MCF 10A (cell line): ENCODE measurements around the gene EXD3. TPM values are rescaled to one million over a fixed set of nuclear protein-coding genes. Genes with fewer than 3 reads are reported as not detected.
"Not testable (repeated sequence)": the region's sequence is repeated elsewhere in the genome, so short reads cannot be mapped to it uniquely, and the experiment has no call there.

ENCODE experiments used
- BruUV-seq: library from RNA; stranded (reverse); fragments of 400-500 nt; replicated peaks from 2 replicates; lab custom pipeline; 2021; lab: Mats Ljungman, UMichigan
- CTCF ChIA-PET: fragments of 300-600 bp; sonication (Branson Sonifier 250); formaldehyde crosslinking; extraction: SDS; loops from one replicate; lab custom pipeline; 2021; ENCODE audit warnings: antibody characterized with exemption, inconsistent platforms; lab: Yijun Ruan, JAX
- POLR2A ChIA-PET: fragments of 300-600, 350-650 bp; sonication (Branson Sonifier 250); formaldehyde crosslinking; extraction: SDS; loops from one replicate; lab custom pipeline; 2020; ENCODE audit warnings: antibody characterized with exemption, inconsistent platforms; lab: Yijun Ruan, JAX
- DNase-seq: peaks from one replicate; pipeline ENCODE4 v3.0.0-alpha.2; 2018; ENCODE audit not compliant: unreplicated experiment
- H3K27ac Mint-ChIP-seq: one replicate; pipeline ENCODE4 v1.8.0; 2022; ENCODE audit warnings: mild to moderate bottlenecking, low read depth, mixed read lengths; ENCODE audit not compliant: unreplicated experiment
- H3K27me3 Mint-ChIP-seq: one replicate; pipeline ENCODE4 v1.8.0; 2022; ENCODE audit warnings: mixed read lengths; ENCODE audit not compliant: insufficient read depth, unreplicated experiment
- H3K36me3 Mint-ChIP-seq: one replicate; pipeline ENCODE4 v1.8.0; 2022; ENCODE audit warnings: mild to moderate bottlenecking, moderate library complexity, mixed read lengths; ENCODE audit not compliant: insufficient read depth, unreplicated experiment
- H3K4me1 Mint-ChIP-seq: one replicate; pipeline ENCODE4 v1.8.0; 2022; ENCODE audit warnings: mixed read lengths; ENCODE audit not compliant: insufficient read depth, unreplicated experiment
- H3K4me3 Mint-ChIP-seq: one replicate; pipeline ENCODE4 v1.8.0; 2022; ENCODE audit warnings: mild to moderate bottlenecking, moderate library complexity, mixed read lengths; ENCODE audit not compliant: unreplicated experiment
- H3K9me3 Mint-ChIP-seq: one replicate; pipeline ENCODE4 v1.8.0; 2022; ENCODE audit warnings: mixed read lengths; ENCODE audit not compliant: unreplicated experiment
- CTCF ChIP-seq: fragments of 200-600 bp; IDR thresholded peaks from one replicate; pipeline ENCODE4 v1.8.0; 2022; ENCODE audit warnings: antibody characterized with exemption, mild to moderate bottlenecking; ENCODE audit not compliant: unreplicated experiment
- intact Hi-C: fragments of 100-400 bp; cut with micrococcal nuclease; formaldehyde crosslinking; loops from 2 replicates; pipeline ENCODE4 v1.14.1; 2022
- microRNA-seq: library from miRNA; unstranded; fragments of <30 nt; microRNA quantifications from one replicate; pipeline ENCODE4 v1.2.0, GENCODE V29; 2022
- total RNA-seq: library from RNA; stranded (reverse); gene quantifications from 2 replicates; pipeline ENCODE4 v1.2.3, GENCODE V29; 2022

Gene EXD3
- total RNA-seq, 1 experiment from 2014 or later, result 17.1 TPM

GRCh38 chr9:137262909-137263285 is 160.1 kb downstream of the EXD3 start:
- Mint-ChIP-seq H3K4me3 (no peak overlapping the region), H3K9me3 (no peaks in the 10 kb centered on the region), H3K27ac (no peak overlapping the region), H3K36me3 (peaks cover 55% of the 10 kb centered on the region), H3K4me1 (peaks cover 5% of the 10 kb centered on the region), H3K27me3 (no peaks in the 10 kb centered on the region)
- BruUV-seq, result no TSS peak
- DNase-seq, result no peak
- no peak for TF ChIP-seq CTCF
- CTCF ChIA-PET, result interaction anchor here (0.6 to 1.1 kb wide), 2 partner anchors 12 to 91 kb away, joined by 3 read pairs; no protein-coding TSS in a partner anchor
- intact Hi-C loops, result no loop called here
- POLR2A ChIA-PET, result interaction anchor here (0.5 kb wide), 1 partner anchor 9 kb away, joined by 3 read pairs; no protein-coding TSS in a partner anchor

- BruUV-seq, H3K27ac Mint-ChIP-seq, H3K4me3 Mint-ChIP-seq, H3K27me3 Mint-ChIP-seq, intact Hi-C loops, H3K4me1 Mint-ChIP-seq, H3K9me3 Mint-ChIP-seq: not testable (repeated sequence)
- TF ChIP-seq CTCF, result peak; percentile 31
- peaks cover 60% of the 10 kb centered on the region for H3K36me3 Mint-ChIP-seq
- ChIA-PET POLR2A (interaction anchor here (0.6 to 1.9 kb wide), 2 partner anchors 22 to 45 kb away, joined by 3 to 9 read pairs; partner anchors contain the start of gene TUBB4B), CTCF (interaction anchor here (0.6 to 1.1 kb wide), 3 partner anchors 12 to 47 kb away, joined by 3 to 4 read pairs (median 3); no protein-coding TSS in a partner anchor)
- peak; percentile 36 for DNase-seq
Observed at GRCh38 chr9:137262173-137262908, 160.6 kb downstream of the EXD3 start.

Small RNAs within 50 kb of the gene (microRNA-seq; reads per million reads assigned to microRNA genes)
- 3.7 reads per million, percentile 28 among the genes with 10 or more reads in this experiment for gene MIR7114

Other genes starting within 250 kb of the EXD3 start
- 42.1 and 43.6 TPM in 2 replicates for gene ANAPC2, start 234.6 kb downstream of the EXD3 start, total RNA-seq
- 81.4 and 82.6 TPM in 2 replicates for gene SSNA1, start 234.5 kb downstream of the EXD3 start, total RNA-seq
- gene TPRN, start 222.4 kb downstream of the EXD3 start, total RNA-seq, result 12.6 and 13.4 TPM in 2 replicates
- gene TMEM203, start 217.5 kb downstream of the EXD3 start, total RNA-seq, result 31.4 and 35.6 TPM in 2 replicates
- gene NDOR1, start 217.5 kb downstream of the EXD3 start, total RNA-seq, result 16.6 and 18.0 TPM in 2 replicates
- 2.5 and 3.1 TPM in 2 replicates for gene RNF208, start 200.9 kb downstream of the EXD3 start, total RNA-seq
- gene CYSRT1, start 198.0 kb downstream of the EXD3 start, total RNA-seq, result 1.4 and 1.8 TPM in 2 replicates
- gene RNF224, start 195.7 kb downstream of the EXD3 start, total RNA-seq, result 0.16 and 0.44 TPM in 2 replicates
- not detected in 2 replicates for gene SLC34A3, start 192.3 kb downstream of the EXD3 start, total RNA-seq
- 171 and 180 TPM in 2 replicates for gene TUBB4B, start 181.9 kb downstream of the EXD3 start, total RNA-seq
- not detected in 2 replicates for gene STPG3, start 171.9 kb downstream of the EXD3 start, total RNA-seq
- 38.0 and 40.5 TPM in 2 replicates for gene NELFB, start 167.8 kb downstream of the EXD3 start, total RNA-seq
- 20.6 and 21.9 TPM in 2 replicates for gene TOR4A, start 145.4 kb downstream of the EXD3 start, total RNA-seq
- gene NRARP, start 120.9 kb downstream of the EXD3 start, total RNA-seq, result 1.4 and 2.2 TPM in 2 replicates
- 8.2 and 8.9 TPM in 2 replicates for gene NOXA1, start 231 bp upstream of the EXD3 start, total RNA-seq
- gene ENTPD8, start 18.2 kb upstream of the EXD3 start, total RNA-seq, result not detected in 2 replicates
- gene NSMF, start 36.2 kb upstream of the EXD3 start, total RNA-seq, result 37.8 and 43.1 TPM in 2 replicates
- 0.86 and 1.2 TPM in 2 replicates for gene PNPLA7, start 127.2 kb upstream of the EXD3 start, total RNA-seq
- 37.6 and 43.0 TPM in 2 replicates for gene MRPL41, start 128.7 kb upstream of the EXD3 start, total RNA-seq
- gene DPH7, start 155.8 kb upstream of the EXD3 start, total RNA-seq, result 45.7 and 46.4 TPM in 2 replicates
- gene ZMYND19, start 167.3 kb upstream of the EXD3 start, total RNA-seq, result 42.9 and 51.9 TPM in 2 replicates
- gene ARRDC1, start 182.5 kb upstream of the EXD3 start, total RNA-seq, result 88.9 and 125 TPM in 2 replicates
- gene EHMT1, start 195.8 kb upstream of the EXD3 start, total RNA-seq, result 77.2 and 79.7 TPM in 2 replicates